Germinal center (tissue), 1 donor: ENCODE results near the gene FBXO46.
"Not testable (repeated sequence)": the region's sequence is repeated elsewhere in the genome, so short reads cannot be mapped to it uniquely, and the experiment has no call there.

ENCODE experiments used
- DNase-seq: peaks from one replicate; pipeline ENCODE4 v3.0.0; 2012; ENCODE audit warnings: mixed read lengths, low spot score

Gene FBXO46

GRCh38 chr19:45765702-45766295 lies 35.1 kb upstream of the FBXO46 start:
- no peak for DNase-seq

DNA sequence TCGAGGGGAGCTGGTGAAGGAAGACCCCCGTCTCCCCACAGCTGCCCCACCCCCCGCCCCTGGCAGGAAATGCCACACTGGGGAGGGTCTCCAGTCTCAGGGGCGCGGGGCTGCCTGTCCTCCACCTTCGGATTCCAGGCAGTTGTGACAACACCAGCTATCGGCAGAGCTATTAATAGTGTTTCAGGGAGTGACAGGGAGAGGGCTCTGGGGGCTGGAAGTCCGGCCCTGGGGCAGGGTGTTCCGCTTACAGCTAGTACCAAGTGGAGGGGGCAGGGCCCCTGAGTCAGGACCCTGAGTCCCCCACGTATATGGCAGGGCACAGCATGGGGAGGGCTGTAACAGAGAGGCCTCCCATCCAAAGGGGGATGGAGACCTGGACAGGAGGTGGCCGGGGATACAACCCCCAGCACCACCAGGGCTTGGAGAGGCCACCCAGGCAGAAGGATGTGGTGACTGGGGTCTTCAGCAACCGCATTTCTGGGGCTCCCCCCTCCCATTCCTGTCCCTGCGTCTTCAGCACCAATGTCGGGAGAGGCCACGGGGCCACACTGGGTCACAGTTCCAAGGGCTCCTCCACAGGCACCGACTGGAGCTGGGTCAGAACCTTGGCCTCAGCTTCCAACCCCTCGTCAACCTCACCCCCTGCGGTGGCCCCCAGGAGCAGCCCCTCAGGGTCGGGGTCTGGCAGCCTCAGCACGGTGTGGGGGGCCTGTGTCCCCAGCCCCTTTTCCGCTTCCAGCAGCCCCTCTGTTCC lies 34.4 kb upstream of the FBXO46 start:
- no peak for DNase-seq

GRCh38 chr19:45764475-45764874 lies 33.8 kb upstream of the FBXO46 start:
- no peak for DNase-seq

DNA sequence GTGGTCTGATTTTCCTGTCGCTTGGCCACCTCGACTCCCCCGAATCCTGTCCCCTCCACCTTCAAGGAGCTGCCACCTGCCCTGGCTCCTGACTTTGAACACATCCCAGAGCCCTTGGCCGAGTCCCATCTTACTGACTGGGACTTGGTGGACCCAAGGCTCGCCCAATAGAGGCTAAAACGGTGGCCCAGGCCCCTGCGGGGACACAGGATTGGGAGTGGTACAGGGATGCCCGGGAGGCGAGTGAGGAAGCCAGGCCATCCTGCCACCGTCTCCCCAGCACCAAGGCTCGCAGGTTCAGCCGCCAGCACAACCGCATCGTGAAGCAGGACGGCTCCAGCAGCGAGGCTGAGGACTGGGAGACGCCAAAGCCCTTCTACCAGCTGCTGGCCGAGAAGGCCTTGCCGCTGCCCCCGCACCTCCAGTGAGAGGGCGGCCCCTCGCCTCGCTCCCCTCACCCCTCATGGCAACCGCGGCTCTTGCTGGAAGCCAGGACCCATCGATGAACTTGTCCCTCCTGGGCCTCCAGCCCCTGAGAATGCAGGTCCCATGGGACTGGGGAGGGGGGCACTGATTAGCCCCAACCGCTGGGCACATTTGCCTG lies 33.1 kb upstream of the FBXO46 start:
- DNase-seq: no peak

DNA sequence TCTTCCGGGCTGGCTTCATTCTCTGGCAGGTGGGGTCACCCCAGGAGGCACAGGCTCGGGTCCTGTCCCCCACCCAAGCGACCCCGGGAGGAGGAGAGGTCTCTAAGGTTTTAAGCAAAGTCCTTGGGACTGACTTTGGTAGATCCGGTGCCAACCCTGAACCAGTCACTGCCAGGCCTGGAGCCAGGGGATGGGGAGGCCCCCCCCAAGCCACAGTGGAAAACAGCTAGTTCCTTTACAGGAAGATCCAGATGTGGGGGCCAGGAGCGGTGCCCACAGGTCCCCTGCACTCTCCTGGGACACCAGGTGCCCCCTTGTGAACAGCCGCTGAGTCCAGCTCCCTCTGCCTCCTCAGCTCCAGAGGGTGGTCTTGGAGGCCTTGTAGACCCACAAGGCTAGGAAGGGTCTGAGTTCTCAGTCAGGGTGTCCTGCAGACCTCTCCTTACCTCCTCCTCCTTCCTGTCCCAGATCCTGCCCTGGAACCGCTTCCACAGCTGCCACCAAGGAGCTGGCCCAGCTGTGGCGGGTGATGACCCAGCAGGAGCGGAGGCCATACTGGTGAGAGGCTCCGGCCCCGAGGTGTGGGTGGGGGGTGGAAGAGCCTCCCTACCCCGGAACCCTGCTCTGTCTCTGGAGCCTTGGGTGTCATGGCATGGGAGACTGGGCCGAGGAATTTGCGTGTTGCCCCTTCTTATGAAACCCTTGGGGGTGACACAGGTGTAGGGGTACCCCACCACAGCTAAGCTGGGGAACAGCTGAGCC lies 32.4 kb upstream of the FBXO46 start:
- DNase-seq: no peak

DNA sequence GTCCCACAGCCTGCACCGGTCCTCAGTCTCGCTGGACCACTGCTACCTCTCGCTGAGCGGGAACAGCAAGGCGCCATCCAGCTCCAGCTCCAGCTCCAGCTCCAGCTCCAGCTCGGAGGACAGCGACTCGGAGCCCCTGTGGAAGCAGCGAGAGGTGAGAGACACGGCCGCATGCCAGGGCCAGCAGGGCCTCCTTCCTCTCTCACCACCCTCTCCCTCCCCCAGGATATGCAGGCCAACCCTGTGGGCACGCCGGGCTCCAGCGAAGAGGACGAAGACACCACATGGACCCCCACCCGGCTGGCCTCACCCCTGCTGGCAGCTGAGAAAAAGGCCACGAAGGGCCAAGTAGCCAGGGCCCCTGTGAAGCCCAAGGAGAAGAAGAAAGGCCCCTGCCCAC lies 31.0 kb upstream of the FBXO46 start:
- no peak for DNase-seq

GRCh38 chr19:45758921-45759320 lies 28.2 kb upstream of the FBXO46 start:
- no peak for DNase-seq

- DNase-seq: no peak
These were observed 27.0 kb upstream of the FBXO46 start for GRCh38 chr19:45757695-45758094.

- DNase-seq: no peak
These were observed 23.6 kb upstream of the FBXO46 start for GRCh38 chr19:45754323-45754722.

DNA sequence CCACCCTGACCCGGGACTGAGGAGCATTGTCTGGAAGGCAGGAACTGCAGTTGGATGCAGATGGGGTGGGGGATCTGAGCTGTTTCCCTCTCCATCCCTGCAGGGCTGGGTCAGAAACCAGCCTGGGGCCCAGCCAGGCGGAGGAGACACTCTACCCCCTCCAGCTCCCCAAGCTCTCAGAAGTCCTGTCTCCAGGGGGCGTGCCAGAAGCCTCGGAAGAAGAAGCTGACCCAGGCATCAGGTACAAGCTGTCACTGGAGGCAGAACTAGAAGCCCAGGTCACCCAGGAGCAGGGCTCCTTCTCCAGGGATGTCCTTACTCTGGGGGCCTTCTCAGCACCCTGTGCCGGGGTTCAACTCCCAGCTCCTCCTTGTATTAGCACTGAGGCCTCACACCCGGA lies 22.9 kb upstream of the FBXO46 start:
- DNase-seq: no peak

DNA sequence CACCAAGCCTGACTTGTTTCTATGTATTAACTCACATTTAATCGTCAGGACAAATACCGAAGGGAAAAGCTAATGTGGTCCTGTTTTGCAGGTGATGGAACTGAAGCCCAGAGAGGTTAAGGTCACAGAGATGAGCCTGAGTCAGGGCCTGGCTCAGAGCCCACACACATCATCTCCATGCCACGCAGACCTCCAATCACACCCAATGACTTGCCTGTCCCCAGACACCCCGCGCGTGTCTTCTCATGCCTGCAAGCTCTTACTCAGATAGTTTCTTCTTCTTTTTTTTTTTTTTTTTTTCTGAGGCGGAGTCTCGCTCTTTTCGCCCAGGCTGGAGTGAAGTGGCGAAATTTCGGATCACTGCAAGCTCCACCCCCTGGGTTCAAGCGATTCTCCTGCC lies 21.9 kb upstream of the FBXO46 start:
- no peak for DNase-seq

DNA sequence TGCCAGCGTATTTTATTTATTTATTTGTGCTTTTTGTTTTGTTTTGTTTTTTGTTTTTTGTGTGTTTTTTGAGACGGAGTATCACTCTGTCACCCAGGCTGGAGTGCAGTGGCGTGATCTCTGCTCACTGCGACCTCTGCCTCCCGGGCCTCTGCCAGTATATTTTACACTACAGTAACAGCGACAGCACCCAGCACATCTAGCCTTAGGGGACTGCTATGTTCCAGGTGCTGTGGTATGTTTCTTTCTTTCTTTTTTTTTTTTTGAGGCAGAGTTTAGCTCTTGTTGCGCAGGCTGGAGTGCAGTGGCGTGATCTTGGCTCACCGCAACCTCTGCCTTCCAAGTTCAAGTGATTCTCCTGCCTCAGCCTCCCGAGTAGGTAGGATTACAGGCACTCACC lies 20.8 kb upstream of the FBXO46 start:
- not testable (repeated sequence) for DNase-seq

GRCh38 chr19:45747513-45747912 lies 16.8 kb upstream of the FBXO46 start:
- DNase-seq: no peak

DNA sequence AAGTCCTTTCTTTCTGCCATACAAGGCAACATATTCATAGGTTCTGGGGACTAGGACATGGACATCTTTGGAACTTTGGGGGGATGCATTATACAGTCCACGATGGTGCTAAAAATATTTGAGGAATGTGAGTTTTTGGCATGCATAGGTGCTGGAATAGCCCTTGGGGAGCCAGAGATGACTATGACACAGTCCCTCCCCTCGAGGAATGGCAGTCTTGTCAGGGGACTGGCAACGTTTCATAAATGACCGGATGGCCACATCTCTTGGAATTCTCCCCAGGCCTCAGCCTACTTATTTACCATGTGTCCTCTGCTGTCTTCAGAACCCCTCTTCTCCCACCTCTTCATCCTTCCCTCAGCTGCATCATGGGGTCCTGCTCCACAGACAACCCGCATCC lies 16.2 kb upstream of the FBXO46 start:
- no peak for DNase-seq

GRCh38 chr19:45745606-45746005 lies 14.9 kb upstream of the FBXO46 start:
- DNase-seq: no peak

DNA sequence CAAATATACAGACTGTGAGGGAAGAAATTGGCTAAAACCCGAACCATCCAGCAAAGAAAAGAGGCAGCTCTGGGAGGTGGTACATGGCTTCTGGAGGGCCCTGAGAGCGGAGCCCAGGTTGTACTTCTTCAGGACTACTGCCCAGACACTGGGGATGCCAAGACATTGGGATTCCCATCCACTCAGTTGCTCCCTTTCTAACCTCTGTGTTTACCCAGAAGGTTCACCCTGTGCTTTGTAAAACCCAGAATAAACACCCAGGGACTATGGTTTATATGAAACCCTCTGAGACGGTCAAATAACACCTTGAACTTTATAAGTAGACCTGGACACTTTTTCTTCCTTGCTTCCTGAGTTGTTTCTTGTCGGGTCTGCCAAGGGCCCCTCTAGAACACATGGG lies 12.3 kb upstream of the FBXO46 start:
- no peak for DNase-seq

DNA sequence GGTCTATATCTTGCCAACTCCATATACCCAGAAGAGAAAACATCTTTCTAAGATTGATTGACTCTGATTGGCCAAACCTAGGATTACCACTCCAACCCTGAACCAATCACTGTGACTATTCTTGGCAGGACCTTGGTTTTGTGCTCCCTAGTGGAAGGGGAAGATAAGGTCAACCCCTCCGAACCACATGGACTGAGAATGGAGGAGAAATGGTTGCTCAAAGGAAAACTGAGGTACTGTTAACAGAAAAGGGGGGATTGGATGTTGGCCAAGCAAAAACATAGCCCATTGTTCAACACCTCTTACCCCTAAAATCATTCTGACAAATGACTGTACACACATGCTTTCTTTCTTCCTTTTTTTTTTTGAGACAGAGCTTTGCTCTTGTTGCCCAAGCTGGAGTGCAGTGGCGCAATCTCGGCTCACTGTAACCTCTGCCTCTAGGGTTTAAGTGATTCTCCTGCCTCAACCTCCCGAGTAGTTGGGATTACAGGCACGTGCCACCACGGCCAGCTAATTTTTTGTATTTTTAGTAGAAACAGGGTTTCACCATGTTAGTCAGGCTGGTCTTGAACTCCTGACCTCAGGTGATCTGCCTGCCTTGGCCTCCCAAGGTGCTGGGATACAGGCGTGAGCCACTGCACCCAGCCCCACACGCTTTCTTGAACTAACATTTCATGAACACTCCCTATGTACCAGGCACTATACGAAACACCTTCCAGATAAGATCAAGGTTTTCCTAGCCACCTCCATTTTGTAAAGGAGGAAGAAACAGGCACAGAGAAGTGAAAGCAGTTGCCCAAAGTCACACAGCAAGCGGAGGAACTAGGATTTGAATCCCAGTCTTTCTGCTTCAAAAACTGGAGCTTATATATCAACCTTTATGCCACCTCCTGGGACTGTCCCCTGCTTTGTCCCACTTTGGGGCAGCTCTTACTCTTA lies 9.1 kb upstream of the FBXO46 start:
- no peak for DNase-seq

- DNase-seq: no peak
These were observed 2.6 kb upstream of the FBXO46 start, which contains the start of gene MEIOSIN for GRCh38 chr19:45733160-45733810. TSS of gene MEIOSIN (plus strand) at chr19:45733439. CDS start at chr19:45735377, 1,938 bp downstream.

DNA sequence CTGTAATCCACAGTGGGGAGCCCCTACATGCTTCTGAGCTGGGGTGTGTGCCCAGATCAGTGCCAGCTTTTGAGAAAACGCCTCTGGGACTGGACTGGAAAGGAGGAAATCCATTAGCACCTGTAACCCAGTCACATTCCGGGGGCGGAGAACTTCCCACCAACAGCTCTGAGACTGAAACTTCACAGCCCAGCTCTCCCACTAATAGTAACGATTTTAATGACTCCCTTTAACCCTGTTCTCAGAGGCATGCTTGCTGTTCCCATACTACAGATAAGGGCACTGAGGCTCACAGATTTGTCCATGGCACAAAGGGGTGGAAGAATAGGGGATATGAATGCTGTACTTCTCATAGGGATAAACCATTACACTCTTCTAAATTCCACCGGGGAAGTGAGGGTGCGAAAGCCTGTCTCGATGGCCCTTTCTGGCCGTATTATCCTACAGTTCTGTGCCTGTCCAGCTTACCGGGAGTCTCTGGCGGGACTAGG lies 851 bp downstream of the FBXO46 start:
- no peak for DNase-seq

DNA sequence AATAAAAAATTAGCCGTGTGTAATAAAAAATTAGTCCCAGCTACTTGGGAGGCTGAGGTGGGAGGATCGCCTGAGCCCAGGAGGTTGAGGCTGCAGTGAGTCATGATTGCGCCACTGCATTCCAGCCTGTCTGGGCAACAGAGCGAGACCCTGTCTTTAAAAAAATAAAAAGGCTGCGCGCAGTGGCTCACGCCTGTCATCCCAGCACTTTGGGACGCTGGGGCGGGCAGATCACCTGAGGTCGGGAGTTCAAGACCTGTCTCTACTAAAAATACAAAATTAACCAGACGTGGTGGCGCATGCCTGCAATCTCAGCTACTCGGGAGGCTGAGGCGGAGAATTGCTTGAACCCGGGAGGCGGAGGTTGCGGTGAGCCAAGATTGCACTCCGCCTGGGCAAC lies 2.0 kb downstream of the FBXO46 start:
- not testable (repeated sequence) for DNase-seq

- not testable (repeated sequence) for DNase-seq
These were observed 10.6 kb downstream of the FBXO46 start for GRCh38 chr19:45720065-45720464.
